NCI-H524 (cell line): Measurements from ENCODE around the gene HOXD4.

Source experiments
- DNase-seq, 2 experiments: peaks; one replicate each; lab custom pipeline; 2025; lab: John Stamatoyannopoulos, UW

The HOXD4 gene

GRCh38 chr2:176114120-176114929 lies 37.0 kb upstream of the HOXD4 start:
- no peak for DNase-seq

- no peak for DNase-seq
These were observed 36.3 kb upstream of the HOXD4 start for GRCh38 chr2:176114930-176115625.

GRCh38 chr2:176115883-176116813 lies 35.2 kb upstream of the HOXD4 start, which contains the start of gene HOXD10:
TSS of gene HOXD10 (plus strand) at chr2:176116778. CDS start at chr2:176116834, 56 bp downstream.
- no peak for DNase-seq

- no peak for DNase-seq
These were observed 34.1 kb upstream of the HOXD4 start for GRCh38 chr2:176117162-176117822.

GRCh38 chr2:176117823-176118371 lies 33.5 kb upstream of the HOXD4 start:
- no peak for DNase-seq

GRCh38 chr2:176118601-176119339 lies 32.6 kb upstream of the HOXD4 start:
- DNase-seq, result peak; percentile 40 to 55

GRCh38 chr2:176120364-176121189 lies 30.8 kb upstream of the HOXD4 start:
- DNase-seq, result no peak

- no peak for DNase-seq
These were observed 29.9 kb upstream of the HOXD4 start for GRCh38 chr2:176121190-176122051.

GRCh38 chr2:176122052-176122682 lies 29.2 kb upstream of the HOXD4 start:
- DNase-seq, result peak; percentile 54 to 60

- peak in 1 of 2 experiments; percentile 72 for DNase-seq
These were observed 28.5 kb upstream of the HOXD4 start, which contains the start of gene HOXD9 for GRCh38 chr2:176122683-176123410. TSS of gene HOXD9 (plus strand) at chr2:176122719. CDS start at chr2:176122769, 50 bp downstream.

- no peak for DNase-seq
These were observed 27.8 kb upstream of the HOXD4 start for GRCh38 chr2:176123411-176124109.

GRCh38 chr2:176124110-176124946 lies 27.0 kb upstream of the HOXD4 start:
- DNase-seq, result no peak

GRCh38 chr2:176124947-176125771 lies 26.2 kb upstream of the HOXD4 start:
- DNase-seq, result no peak

- no peak for DNase-seq
These were observed 25.6 kb upstream of the HOXD4 start for GRCh38 chr2:176125772-176126054.
